HG03108 (cell line): ENCODE measurements around the gene GLP2R.

Source experiments
- ATAC-seq: cut with Tn5 transposase; IDR thresholded peaks from one replicate; pipeline ENCODE4 v1.9.1; 2021; ENCODE audit warnings: moderate library complexity; ENCODE audit not compliant: unreplicated experiment

Gene GLP2R

DNA sequence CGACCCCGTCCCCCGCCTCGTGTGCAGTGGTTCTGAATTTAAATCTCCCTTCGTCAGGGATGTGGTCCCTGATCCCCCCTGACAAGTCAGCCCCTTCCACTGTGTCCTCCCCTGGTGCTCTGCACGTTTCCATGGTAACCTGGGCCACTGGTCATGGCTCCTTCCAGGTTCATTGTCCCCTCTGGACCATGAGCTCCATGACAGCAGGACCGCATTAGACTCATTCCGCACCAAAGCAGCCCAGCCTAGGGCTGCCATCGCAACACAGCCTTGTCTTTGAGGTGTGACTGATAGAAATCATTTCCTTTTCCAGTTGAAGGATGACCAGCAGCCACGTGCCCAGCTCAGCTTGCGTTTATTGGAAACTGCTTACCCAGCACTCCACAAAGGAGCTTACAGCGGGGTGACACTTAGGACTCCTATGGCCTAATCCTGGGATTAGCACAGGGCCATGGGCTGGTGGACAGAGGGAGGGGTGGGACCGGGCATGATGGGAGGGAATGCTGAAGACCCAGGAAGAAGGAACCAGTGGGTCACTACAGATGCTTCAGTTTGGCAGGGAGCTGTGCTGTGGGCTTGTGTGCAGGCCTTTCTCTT lies 71.7 kb downstream of the GLP2R start:
- ATAC-seq = no peak

DNA sequence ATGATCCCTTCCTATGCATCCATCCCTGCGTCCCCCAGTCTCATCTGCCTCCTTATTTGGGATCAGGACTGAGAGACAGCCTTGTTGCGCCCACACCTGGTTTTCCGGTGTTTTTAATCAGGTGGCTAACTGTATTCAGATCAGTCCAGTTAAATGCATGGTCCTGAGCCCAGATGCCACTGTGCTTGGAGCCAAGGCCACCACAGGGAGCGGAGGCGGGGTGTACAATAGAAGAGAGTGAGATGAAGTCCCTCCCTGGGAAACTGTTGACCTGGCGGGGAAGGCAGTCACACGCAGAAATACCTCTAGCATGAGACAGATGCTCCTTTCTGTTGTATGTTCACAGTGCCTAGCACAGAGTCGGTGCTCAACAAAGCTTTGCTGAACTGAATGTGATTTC lies 73.1 kb downstream of the GLP2R start:
- no peak for ATAC-seq

DNA sequence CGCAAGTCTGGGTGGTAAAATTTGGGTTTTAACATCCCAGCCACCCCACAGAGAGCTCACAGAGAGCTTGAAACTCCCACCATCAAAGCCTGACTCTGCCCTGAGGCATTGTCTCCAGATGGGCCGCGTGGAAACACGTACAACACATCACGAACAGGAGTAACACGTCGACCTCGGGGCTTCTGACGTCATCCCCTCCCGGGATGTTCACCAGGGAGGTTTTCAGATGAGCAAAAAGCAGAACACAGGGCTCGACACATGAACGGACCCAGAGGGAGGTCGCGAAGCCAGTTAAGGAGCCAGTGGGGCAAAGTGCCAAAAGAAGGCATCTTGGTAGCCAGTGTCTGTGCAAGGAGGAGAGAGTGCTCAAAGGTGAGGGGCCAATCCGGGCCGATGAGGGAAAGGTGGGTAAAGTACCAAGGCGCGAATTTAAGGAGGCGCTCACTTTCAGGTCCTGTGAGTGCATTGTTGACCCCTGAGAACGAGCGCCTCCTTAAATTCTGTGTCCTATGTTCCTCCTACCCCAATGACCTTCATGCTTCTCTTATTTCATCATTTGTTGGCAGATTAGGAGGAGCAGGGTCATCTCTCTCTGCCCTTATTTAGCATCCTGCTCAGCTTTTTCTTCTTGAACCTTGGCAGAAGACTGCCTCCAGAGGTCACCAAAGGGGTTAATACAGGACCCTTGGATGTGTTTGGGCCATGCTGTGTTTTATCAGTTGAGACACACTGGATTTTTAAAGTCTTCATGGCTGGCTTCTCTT lies 73.7 kb downstream of the GLP2R start:
- no peak for ATAC-seq

DNA sequence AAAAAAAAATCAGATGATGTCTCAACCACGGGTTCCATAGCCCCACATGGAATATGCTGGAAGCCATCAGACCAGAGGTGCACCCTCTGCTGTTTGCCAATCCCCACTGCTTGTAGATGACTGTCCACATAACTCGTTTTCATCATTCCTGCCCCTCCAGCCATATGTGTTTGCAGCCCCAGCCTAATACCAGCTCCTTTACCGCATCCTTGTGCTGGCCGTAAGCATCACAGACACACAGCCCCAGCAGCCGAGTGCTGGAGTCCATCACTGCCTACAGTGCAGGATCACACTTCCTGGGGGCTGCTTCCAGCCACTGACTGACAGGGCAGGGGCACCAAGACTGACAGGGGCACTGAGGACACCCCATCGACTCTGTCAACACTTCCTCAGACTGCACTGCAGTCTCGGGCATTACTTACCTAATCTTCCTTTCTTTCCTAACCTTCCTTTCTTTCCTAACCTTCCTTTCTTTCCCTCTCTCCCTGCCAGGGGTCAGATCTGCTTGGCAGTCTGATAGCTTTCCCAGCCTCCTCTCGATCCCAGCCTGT lies 74.4 kb downstream of the GLP2R start:
- ATAC-seq = no peak

DNA sequence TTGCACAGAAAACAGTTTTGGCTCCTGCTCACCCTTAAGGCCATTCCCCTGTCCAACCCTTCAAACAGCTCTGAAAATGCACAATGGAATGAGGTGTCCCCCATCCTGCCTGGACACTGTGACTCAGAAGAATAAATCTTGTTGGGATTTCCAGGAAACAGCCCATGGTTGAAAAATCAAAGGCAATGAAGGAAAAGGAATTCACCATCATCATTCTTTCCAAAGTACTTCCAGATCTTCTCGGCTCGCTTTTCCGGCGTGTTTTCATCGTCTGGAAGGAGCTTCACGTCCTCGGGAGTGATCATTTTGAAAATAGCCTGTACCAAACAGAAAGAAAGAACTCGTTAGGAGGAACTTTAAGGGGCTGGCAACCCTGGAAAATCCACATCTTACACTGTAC lies 75.1 kb downstream of the GLP2R start:
- ATAC-seq = no peak

DNA sequence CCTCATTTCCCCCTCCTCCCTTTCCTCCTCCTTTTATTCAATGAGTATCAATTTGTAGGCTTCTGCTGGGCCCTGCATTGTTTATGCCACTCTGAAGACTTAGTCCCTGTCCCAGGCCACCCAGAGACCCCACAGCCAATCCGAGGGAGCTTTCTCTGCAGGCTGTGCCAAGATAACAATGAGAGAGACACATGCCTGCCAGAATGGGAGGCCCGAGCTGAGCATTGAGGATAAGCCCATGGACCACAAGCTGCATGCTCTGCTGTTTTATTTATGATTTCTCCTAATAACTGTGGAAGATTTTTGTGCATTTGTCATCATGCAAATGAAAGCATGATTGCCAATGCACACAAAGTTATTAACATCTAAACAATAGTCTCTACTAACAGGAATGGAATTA lies 76.4 kb downstream of the GLP2R start:
- ATAC-seq = no peak

DNA sequence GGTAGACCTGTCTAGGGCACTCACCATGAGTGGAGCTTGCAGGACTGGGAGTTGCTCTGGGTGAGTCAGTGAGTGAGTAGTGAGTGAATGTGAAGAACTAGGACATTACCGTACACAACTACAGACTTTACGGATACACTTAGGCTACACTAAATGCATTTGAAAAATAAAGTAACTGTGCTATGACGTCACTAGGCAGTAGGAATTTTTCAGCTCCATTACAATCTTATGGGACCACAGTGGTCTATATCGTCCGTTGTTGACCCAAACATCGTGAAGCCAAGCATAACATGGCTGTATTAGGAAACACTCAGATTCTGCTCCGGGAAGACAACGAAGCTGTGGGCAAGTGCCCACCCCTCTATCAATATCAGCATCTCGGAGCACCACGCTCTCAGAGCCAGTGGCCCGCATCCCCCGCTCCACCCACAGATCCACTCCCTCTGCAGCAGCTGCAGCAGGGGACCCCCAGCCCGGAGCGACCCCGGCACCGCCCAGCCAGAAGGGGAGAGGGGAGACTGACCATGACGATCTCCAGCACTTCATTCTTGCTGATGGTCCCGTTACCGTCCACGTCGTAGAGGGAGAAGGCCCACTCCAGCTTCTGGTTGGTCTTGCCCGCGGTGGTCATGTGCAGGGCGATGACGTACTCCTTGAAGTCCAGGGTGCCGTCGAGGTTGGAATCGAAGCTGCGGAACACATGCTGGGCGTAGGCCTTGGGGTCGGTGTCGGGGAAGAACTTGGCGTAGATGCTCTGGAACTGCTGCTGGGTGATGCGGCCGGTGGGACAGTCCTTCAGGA lies 78.8 kb downstream of the GLP2R start:
- no peak for ATAC-seq

DNA sequence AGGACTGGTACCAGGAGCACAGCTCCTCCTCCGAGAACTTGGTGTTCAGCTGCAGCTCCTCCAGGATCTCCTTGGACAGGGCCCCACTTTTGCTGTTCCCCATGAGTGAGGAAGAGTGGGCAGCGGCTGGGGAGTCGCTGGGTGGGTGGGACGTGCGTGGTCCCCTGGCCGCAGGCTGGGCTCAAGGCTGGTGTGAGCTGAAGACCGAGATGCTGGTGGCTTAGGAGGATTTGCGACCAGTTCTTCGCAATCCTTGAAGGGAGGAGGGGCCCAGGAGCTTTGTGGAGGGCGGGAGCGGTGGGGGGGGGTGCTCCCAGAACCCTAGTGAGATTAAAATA lies 79.3 kb downstream of the GLP2R start, which contains the start of gene RCVRN:
RCVRN (minus strand) TSS at position 194 of the 338 bp plus-strand sequence; CDS start at position 103, 91 bp downstream.
- no peak for ATAC-seq

DNA sequence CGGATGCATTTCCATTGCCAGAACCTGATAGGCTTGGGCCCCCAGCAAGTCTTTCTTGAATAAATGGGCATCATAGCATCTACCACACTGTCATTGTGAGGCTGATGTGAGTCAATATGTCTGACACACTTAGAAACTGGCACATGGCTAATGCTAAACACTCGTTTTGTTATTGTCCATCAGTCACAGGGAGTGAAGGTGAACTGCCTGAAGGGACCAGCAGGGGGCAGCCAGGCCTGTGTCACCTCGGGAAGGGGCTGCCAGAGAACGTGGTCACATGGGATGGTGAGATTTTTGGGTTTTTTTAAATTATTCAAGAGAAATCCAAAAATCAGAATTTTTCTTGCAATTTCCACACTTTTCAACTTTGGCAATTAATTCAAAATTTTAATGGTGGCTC lies 80.2 kb downstream of the GLP2R start:
- ATAC-seq = no peak

DNA sequence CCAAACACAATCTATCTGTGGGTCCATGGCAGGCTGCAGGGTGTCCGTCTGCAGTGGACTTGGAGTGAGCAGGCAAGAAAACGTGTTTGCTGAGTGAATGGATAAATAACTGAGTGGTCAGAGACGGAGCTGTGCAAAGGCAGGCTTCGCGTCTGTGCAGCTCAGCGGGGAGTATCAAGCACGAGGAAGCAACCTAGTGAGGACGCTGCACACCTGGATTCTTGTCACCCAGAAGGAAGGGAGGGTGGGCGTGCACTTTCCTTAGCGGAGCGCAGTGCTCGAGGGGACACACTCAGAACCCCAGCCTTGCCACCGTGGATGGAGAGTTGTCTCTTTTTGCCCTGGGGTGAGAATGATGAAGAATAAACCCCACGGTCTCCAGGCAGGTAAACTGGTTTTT lies 80.9 kb downstream of the GLP2R start:
- no peak for ATAC-seq

DNA sequence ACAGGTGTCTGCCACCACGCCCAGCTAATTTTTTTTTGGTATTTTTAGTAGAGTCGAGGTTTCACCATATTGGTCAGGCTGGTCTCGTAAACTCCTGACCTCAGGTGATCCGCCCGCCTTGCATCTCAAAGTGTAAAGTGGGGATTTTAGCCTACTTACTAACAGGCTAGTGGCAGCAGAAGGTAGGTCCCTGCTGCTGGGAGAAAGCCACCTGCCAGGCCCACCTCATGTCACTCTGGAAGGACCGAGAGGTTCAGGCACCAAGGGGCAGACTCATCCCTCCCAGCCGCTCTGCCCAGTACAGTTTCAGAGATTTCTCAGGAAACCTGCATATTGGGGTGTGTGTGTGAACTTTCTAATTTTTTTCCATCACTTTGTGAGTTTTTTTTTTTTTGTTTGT lies 81.4 kb downstream of the GLP2R start:
- ATAC-seq = no peak

DNA sequence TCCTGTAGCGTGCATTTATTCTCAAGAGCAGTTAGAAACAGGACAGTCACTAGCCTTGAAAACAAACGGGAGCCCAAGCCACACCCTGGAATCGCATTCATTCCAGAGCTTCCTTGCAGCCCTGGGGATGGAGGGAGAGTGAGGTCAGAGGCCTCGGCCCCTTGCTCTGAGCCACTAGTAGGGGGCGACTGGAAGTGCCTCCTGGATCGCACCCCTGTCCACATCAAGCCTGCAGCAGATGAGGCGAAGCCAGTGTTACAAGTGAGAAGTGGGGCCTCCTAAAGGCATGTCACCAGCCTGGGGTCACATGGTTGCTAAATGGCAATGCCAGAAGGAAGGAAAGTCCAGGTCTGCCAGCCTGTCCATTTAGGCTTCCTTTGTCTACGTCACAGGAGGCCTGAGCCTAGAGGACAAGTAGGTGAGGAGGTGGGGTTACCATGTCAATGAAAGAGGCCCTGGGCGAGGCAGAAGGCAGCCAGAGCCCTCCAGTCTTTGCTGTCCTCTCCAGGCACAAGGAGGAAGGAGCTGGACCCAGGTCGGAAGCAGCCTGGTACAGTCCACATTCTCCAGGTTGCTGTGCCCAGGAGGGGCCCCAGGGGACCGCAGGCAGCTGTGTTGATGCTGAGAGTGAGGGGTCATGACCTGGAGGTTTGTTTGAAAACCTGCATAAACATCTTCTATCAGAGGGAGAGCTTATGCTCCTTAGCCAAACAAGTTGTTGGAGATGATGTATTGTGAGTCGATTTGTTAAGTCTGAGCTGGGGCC lies 82.3 kb downstream of the GLP2R start:
- no peak for ATAC-seq

DNA sequence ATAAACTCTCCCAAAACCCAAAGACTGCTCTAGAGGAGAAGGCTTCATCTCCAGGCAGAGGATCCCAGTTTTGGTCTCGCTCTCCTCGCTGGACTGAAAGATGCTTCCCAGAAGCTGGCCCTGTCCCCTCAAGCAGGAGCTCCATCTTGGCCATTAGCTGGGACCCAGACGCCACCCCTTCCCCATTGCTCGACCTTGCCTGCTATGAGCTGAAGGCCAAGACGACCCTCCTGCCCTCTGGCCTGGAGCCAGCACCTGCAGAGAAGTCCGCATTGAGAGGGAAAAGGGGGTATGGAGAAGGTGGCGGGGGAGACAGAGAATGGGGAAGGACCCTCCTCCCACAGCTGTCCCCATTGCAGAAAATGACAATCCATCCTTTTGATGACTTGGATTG lies 82.9 kb downstream of the GLP2R start:
- ATAC-seq = no peak

DNA sequence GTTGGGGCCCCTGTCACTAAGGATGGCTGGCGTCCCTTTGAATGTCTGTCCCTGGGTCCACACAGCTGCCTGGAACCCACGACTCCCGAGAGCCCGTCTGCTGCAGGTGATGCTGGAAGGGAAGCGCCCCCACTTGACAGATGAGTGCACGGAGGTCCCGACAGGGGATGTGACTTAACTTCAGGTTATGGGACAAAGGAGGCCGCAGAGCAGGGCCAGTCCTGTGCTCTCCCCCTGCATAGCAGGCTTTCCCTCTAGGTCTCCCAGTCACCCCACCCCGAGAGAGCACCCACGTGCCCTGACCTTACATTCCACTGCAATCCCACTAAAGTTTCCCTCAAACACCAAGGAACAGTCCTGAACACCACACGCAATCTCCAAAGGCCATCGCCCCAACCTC lies 85.4 kb downstream of the GLP2R start:
- no peak for ATAC-seq

DNA sequence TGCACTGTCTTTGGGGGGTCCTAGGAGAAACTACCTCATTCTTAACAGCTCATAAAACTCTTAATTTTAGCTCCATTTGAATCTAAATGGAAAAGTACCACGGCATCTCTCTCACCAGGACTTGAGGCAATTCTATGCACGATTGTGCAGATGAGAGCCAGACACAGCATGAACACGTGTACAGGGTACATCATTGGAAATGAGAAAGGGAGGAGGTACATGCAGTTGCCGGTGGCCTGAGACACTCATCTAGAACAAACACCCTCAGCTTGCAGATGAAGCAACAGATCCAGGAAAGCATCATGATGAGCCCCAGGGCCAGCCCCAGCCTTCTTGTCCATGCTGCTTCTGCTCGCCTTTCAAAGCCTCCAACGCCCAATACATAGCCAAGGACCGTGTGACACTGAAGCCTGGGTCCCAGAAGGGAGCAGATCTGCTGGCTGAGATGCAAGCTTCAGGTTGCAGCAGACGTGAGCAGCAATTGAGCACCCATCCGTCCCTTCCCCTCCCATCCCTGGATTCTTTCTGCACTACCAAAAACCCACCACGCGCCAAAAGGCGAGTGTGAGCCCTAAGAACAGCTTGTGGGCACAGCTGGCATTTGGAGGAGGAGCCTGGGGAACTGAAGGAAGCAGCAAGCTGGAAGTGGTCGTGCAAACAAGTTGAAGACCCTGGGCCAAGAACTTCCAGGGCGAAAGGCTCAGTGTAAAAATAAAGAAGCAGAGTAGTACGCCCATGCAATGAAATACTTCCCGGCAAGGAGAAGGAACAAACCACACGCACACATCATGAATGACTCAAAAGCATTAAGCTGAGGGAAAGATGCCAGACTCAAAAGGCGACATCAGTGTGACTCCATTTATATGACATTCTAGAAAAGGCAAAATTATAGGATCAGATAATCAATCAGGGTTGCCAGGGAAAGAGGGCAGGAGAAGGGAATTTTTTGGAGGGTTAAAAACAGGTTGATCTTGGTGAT lies 86.7 kb downstream of the GLP2R start:
- ATAC-seq = no peak

DNA sequence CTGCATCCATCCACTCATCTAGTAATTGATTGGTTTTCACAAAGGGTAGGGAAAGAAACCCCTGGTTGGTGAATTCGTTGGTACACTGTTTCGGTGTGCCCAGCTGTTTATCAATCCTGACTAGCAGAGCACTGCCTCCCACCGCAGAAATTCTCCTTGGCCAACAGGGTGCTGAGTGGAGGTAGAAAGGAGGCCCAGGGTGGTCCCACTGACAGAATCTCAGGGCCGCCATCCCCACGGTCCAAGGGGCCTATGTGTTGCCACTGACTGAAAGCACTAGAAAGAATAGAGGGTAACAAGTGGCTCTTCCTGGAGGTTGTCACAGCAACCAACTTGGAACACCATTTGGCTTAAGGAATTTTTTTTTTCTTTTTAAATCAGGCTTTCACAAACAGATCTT lies 87.8 kb downstream of the GLP2R start:
- no peak for ATAC-seq

DNA sequence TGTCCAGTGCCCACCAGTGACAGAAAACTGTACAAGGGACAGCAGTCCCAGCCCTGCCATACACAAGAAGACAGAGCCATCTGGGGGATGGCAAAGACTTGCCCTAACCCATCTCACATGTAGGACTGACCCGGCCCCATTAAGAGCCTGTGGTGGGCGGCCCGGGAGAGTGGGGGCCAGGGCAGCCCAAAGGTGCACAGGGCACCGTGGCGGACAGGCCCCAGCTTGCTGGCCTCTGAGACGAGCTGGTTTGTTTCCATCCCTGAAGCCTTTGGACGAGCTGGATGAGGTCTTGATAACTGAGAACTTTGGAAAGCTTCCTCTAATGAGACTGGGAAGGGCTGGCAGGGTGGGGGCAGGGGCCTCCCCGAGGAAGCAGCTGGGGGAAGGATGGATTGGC lies 90.4 kb downstream of the GLP2R start:
- no peak for ATAC-seq

DNA sequence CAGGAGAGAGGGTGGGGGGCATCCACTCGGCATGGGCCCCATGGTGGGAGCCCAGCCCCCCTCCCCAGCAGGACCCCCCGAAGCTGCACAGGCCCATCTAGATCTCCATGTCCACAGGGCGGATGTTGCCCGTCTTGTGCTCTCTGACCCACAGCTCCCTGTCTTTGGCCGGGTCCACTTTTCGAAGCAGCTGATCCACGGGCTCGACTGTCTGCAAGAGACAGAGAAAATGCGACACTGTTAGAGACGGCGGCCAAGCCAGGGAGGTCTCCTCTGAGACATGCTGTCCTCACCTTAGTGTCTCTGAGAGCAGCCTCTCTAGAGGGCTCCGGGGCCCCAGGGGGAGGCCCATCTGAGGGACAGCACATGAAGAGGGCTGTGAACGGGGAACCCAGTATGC lies 91.4 kb downstream of the GLP2R start:
- no peak for ATAC-seq

DNA sequence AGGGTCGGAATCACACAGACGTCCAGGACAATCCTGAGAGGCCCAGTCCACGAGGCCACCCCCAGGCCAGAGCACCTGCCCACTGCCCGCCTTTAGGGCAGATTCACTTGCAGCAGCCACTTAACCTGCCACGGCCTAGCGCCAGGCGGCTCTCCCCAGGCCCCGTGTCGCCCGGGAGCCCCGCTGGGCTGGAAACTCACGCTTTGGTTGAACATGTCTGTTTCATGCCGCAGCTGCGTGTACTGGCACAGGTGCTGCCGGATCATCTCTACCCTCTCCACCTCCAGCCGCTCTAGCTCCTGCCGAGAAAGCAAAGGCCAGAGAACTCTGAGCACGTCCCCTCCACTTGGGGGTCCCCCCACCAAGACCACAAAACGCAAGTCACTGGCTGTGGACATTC lies 92.1 kb downstream of the GLP2R start:
- no peak for ATAC-seq

DNA sequence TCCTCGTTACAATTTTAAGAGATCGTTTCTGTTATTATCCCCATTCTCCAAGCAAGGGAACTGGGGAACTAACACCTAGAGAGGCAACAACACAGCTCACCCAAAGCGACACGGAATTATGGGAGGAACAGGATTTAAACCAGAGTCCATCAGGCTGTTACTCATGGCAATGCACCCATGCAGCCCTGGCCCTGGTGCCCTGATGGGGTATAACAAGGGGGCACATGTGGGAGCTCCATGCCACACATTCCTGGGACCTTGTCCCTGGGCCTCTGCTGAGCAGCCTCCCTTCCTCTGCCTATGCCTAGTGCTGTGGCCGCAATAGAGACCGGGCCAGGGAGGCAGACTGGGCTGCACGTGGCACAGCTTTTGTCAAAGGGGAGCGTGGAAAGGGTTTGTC lies 92.6 kb downstream of the GLP2R start:
- no peak for ATAC-seq
